ENCODE measurements around the gene LBR. TPM values are rescaled to one million over a fixed set of nuclear protein-coding genes. Genes with fewer than 3 reads are reported as not detected.
A peak's percentile ranks its signal among the peaks of the same experiment; 100 is the strongest.

Gene LBR
- total and polyA plus RNA-seq, 4 donors = 14.3 to 201 (median 22.6) TPM

DNA sequence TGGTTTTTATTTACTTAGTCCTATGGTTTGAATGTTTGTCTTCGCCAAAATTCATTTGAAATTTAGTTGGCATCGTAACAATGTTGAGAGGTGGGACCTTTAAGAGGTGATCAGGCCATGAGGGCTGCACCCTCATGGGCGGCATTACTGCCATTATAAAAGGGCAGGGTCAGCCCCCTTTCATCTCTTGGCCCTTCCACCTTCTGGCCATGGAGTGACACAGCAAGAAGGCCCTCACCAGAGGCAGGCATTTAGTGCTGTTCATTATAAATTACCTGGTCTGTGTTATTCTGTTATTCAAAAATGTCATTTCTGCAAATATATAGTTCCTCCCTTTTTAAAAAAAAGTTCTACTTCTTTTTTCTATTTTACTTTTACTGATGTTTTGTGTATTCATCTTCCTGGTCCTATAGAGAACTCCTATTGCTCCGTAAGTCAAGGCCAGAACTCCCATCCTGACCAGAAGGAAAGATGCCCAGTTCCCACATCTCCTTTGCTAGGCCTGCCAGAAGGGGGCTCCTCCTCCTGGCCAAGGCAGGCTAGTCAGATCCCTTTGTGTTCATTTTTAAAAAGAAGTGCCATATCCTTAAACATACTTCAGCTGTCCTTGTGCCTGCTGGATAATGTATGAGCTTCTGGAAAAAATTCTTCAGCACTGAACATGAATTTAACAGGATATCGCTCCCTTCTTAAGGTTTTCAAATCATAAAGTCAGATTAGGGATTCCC, 10.0 kb upstream of the LBR start:
- peaks cover 3 to 27% (median 20%) of the 10 kb centered on the region in 4 donors for H3K4me1 ChIP-seq (ENCODE audit: control insufficient read depth in 4 of 4, insufficient read depth in 4 of 4, low read length in 3 of 4)
- no peak overlapping the region for H3K4me3 ChIP-seq (ENCODE audit: low read depth in 1 of 3, low read length in 3 of 3)
- no peak overlapping the region for H3K27ac ChIP-seq (ENCODE audit: low read depth in 1 of 2, low read length in 2 of 2)
- no peak for DNase-seq (ENCODE audit: low spot score)
- H3K9ac ChIP-seq (ENCODE audit: low read depth in 1 of 2, low read length in 2 of 2) = no peak overlapping the region
- no peaks in the 10 kb centered on the region for H3K36me3 ChIP-seq (ENCODE audit: control insufficient read depth in 4 of 4, insufficient read depth in 3 of 4, low read depth in 1 of 4, low read length in 3 of 4)
- H3K27me3 ChIP-seq (ENCODE audit: control insufficient read depth in 4 of 4, insufficient read depth in 4 of 4, low read length in 3 of 4) = no peaks in the 10 kb centered on the region
- 89% methylated on average over 5 of the region's 5 CpGs for WGBS
- TF ChIP-seq, protein P1, sequence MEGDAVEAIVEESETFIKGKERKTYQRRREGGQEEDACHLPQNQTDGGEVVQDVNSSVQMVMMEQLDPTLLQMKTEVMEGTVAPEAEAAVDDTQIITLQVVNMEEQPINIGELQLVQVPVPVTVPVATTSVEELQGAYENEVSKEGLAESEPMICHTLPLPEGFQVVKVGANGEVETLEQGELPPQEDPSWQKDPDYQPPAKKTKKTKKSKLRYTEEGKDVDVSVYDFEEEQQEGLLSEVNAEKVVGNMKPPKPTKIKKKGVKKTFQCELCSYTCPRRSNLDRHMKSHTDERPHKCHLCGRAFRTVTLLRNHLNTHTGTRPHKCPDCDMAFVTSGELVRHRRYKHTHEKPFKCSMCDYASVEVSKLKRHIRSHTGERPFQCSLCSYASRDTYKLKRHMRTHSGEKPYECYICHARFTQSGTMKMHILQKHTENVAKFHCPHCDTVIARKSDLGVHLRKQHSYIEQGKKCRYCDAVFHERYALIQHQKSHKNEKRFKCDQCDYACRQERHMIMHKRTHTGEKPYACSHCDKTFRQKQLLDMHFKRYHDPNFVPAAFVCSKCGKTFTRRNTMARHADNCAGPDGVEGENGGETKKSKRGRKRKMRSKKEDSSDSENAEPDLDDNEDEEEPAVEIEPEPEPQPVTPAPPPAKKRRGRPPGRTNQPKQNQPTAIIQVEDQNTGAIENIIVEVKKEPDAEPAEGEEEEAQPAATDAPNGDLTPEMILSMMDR (IDR thresholded peaks at IDR 0.05; ENCODE audit: low read depth, low read length, missing input control) = no peak
- TF ChIP-seq, protein P2, sequence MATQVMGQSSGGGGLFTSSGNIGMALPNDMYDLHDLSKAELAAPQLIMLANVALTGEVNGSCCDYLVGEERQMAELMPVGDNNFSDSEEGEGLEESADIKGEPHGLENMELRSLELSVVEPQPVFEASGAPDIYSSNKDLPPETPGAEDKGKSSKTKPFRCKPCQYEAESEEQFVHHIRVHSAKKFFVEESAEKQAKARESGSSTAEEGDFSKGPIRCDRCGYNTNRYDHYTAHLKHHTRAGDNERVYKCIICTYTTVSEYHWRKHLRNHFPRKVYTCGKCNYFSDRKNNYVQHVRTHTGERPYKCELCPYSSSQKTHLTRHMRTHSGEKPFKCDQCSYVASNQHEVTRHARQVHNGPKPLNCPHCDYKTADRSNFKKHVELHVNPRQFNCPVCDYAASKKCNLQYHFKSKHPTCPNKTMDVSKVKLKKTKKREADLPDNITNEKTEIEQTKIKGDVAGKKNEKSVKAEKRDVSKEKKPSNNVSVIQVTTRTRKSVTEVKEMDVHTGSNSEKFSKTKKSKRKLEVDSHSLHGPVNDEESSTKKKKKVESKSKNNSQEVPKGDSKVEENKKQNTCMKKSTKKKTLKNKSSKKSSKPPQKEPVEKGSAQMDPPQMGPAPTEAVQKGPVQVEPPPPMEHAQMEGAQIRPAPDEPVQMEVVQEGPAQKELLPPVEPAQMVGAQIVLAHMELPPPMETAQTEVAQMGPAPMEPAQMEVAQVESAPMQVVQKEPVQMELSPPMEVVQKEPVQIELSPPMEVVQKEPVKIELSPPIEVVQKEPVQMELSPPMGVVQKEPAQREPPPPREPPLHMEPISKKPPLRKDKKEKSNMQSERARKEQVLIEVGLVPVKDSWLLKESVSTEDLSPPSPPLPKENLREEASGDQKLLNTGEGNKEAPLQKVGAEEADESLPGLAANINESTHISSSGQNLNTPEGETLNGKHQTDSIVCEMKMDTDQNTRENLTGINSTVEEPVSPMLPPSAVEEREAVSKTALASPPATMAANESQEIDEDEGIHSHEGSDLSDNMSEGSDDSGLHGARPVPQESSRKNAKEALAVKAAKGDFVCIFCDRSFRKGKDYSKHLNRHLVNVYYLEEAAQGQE (IDR thresholded peaks at IDR 0.05) = no peak
- peak; percentile 29 to 58 for TF ChIP-seq RAD21 (IDR thresholded peaks at IDR 0.05)
- TF ChIP-seq YY1 (IDR thresholded peaks at IDR 0.05) = no peak
- TF ChIP-seq RXRA (IDR thresholded peaks at IDR 0.05) = no peak
- TF ChIP-seq, protein P3, sequence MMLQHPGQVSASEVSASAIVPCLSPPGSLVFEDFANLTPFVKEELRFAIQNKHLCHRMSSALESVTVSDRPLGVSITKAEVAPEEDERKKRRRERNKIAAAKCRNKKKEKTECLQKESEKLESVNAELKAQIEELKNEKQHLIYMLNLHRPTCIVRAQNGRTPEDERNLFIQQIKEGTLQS (IDR thresholded peaks at IDR 0.05) = no peak
- H3K9me3 ChIP-seq (ENCODE audit: control insufficient read depth in 4 of 4, low read length in 3 of 4) = no peaks in the 10 kb centered on the region

DNA sequence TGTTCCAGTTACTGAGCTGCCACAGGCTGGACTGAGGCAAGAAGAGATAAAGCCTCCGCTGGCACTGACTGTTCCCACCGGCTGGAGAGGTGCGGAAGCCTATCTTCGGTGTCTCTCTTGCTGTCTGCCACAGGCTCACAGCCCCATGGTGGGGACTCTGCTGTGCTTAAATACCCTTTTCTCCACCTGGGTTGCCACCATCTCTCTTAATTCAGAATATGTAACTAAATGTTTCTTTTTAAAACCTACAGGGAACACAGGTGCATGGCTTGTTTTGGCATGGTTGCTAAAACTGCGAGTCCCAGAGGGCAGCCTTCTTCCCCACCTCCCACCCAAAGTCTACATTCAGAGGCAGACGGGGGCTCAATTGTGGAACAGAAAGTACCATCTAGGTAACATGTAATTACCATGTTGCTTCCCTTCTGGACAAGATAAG, 8.1 kb upstream of the LBR start:
- Histone ChIP-seq H3K36me3 (ENCODE audit: control insufficient read depth in 4 of 4, insufficient read depth in 3 of 4, low read depth in 1 of 4, low read length in 3 of 4) (no peaks in the 10 kb centered on the region), H3K9me3 (ENCODE audit: control insufficient read depth in 4 of 4, low read length in 3 of 4) (no peaks in the 10 kb centered on the region), H3K4me3 (ENCODE audit: low read depth in 1 of 3, low read length in 3 of 3) (no peak overlapping the region), H3K27me3 (ENCODE audit: control insufficient read depth in 4 of 4, insufficient read depth in 4 of 4, low read length in 3 of 4) (no peaks in the 10 kb centered on the region), H3K4me1 (ENCODE audit: control insufficient read depth in 4 of 4, insufficient read depth in 4 of 4, low read length in 3 of 4) (peaks cover 3 to 11% (median 7%) of the 10 kb centered on the region in 4 donors), H3K9ac (ENCODE audit: low read depth in 1 of 2, low read length in 2 of 2) (no peak overlapping the region), H3K27ac (ENCODE audit: low read depth in 1 of 2, low read length in 2 of 2) (no peak overlapping the region)
- no peak for DNase-seq (ENCODE audit: low spot score)
- no peak for TF ChIP-seq SP1 (IDR thresholded peaks at IDR 0.05)
- TF ChIP-seq FOXA2 (IDR thresholded peaks at IDR 0.05) = no peak
- TF ChIP-seq, protein P4, sequence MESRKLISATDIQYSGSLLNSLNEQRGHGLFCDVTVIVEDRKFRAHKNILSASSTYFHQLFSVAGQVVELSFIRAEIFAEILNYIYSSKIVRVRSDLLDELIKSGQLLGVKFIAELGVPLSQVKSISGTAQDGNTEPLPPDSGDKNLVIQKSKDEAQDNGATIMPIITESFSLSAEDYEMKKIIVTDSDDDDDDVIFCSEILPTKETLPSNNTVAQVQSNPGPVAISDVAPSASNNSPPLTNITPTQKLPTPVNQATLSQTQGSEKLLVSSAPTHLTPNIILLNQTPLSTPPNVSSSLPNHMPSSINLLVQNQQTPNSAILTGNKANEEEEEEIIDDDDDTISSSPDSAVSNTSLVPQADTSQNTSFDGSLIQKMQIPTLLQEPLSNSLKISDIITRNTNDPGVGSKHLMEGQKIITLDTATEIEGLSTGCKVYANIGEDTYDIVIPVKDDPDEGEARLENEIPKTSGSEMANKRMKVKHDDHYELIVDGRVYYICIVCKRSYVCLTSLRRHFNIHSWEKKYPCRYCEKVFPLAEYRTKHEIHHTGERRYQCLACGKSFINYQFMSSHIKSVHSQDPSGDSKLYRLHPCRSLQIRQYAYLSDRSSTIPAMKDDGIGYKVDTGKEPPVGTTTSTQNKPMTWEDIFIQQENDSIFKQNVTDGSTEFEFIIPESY (IDR thresholded peaks at IDR 0.05) = no peak
- TF ChIP-seq, protein P5, sequence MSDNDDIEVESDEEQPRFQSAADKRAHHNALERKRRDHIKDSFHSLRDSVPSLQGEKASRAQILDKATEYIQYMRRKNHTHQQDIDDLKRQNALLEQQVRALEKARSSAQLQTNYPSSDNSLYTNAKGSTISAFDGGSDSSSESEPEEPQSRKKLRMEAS (IDR thresholded peaks at IDR 0.05) = no peak
- no peak for TF ChIP-seq RXRA (IDR thresholded peaks at IDR 0.05)
- TF ChIP-seq, protein P2 (IDR thresholded peaks at IDR 0.05) = no peak
- no peak for TF ChIP-seq TAF1 (conservative IDR thresholded peaks at IDR 0.05)
- TF ChIP-seq JUND (IDR thresholded peaks at IDR 0.05) = no peak
- no peak for TF ChIP-seq YY1 (IDR thresholded peaks at IDR 0.05)
- 84% methylated on average over 6 of the region's 6 CpGs for WGBS

All from liver (tissue), 9 donors.